Stimulated activated naive CD4-positive, alpha-beta T cell treated with Interleukin-2 at 50 U/mL for 16 hours (primary cell): ENCODE measurements around the gene FASN.
A peak's percentile ranks its signal among the peaks of the same experiment; 100 is the strongest.
"Not testable (repeated sequence)": the region's sequence is repeated elsewhere in the genome, so short reads cannot be mapped to it uniquely, and the experiment has no call there.

Source experiments
- DNase-seq: peaks from one replicate; lab custom pipeline; 2025; lab: John Stamatoyannopoulos, UW

The FASN gene

DNA sequence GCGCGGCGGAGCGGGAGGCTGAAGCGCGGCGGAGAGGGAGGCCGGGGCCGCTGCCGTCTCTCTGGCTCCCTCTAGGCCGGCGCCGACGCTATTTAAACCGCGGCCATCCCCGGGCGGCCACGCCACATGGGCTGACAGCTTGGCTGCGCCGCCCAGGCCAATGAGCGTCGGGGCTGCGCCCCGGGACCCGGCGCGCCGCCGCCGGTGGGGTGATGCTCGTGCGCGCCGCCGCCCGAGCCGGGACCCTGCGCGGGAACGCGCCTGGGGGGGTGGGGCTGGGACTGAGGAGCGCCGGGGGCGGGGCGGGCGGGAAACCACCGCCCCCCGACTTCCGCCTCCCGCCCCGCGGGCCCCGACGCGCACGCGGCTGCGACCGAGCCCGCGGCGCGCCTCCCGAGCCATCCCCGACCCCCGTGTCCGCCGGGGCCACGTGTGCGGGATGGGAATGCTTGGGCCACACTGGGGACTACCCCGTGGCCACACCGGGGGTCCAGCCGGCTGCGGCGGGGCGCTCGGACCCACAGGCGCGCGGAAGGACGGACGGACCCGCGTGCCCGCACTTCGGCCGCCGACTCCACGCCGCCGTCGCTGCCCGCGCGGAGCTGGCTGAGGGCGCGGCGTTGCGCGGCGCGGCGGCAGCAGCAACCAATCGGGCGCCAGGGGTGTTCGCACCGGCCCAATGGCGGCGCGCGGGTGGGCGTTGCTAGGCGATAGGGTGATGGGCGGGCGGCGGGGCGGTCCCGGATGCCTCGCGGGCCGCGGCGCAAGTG, at the start of gene FASN:
FASN (minus strand) TSS at position 68 of the 770 bp plus-strand sequence. CDS start 1,791 bp downstream, outside the sequence.
- DNase-seq, result peak; percentile 94

DNA sequence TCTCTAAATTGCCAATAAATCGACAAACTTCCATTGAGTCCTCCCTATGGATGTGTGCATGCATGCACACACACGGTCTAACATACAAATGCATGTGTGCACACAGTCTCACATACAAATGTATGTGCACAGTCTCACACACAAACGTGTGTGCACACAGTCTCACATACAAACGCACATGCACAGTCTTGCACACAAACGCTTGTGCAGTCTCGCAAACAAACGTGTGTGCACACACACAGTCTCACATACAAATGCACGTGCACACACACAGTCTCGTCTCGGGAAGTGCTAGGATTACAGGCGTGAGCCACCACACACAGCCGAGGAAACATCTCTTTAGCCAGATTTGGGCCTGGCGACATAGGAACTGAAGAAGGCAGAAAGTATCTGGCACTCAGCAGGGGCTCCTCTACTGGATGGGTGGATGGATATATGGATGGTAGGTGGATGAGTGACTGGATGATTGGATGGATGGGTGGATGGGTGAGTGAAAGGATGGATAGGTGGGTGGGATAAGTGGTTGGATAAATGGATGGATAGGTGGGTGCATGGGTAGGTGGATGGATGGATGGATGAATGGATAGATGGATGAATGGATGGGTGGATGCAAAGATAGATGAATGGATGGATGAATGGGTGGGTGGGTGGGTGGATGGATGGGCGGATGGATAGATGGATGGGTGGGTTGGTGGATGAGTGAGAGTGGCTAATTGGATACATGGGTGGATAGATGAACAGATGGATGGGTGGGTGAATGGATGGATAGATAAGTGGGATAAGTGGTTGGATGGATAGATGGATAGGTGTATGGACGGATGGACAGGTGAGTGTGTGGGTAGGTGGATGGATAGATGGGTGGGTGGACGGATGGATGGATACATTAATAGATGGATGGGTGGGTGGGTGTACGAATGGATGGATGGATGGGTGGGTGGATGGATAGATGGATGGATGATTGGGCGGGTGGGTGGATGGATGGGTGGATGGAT, 48.9 kb upstream of the FASN start:
- no peak for DNase-seq

DNA sequence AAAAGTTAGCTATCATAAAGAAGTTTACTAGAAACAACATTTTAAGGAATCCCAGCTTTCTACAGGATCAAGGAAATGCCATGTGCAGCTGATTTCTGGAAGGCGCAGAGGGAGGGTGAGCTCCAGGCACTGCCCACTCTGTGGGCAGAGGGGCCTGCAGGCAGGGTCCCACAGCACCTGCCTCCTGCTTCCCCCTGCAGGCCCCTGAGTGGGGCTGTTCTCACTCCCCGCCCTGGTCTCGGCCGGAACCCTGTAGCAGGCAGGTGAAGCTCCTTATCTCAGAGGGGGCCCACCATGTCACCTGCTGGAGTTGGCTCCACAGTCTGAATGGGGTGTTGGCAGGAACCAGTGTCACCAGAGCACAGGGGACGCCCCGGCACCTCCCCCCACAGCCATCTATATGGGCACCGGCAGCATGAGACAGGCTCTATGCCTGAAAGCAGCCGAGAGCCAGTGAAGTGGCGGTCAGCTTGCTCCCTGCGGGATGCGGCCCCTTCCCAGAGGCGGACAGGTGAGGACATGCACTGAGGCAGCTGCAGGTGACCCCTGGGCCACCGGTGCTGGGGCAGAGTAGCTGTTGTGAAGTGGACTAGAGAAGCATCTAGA, 47.6 kb upstream of the FASN start:
- DNase-seq, result no peak

DNA sequence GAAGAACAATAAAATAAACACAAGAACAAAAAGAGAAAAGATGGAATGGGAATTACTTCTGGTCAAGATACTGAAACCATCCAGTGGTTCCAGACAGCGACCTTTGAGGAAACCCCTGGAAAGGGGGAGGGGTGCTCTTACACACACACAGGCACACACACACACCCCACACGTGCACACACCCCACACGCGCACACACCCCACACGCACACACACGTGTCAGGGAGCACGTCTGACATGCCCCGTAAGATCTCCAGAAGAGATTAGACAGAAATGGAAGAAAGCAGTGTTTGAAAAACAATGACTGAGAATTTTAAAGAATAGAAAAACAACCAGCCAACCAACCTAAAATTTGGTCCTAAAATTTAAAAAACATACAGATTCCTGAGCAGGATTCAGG, 45.3 kb upstream of the FASN start:
- no peak for DNase-seq

DNA sequence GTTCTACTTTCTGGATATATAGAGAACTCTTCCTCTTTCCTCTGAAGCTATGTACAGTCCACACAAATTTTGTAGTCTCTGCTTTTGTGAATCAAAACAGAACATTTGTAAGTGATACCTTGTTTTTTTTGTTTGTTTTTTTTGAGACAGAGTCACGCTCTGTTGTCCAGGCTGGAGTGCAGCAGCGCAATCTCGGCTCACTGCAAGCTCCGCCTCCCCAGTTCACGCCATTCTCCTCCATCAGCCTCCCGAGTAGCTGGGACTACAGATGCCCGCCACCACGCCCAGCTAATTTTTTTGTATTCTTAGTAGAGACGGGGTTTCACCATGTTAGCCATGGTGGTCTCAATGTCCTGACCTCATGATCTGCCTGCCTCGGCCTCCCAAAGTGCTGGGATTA, 41.9 kb upstream of the FASN start:
- not testable (repeated sequence) for DNase-seq

DNA sequence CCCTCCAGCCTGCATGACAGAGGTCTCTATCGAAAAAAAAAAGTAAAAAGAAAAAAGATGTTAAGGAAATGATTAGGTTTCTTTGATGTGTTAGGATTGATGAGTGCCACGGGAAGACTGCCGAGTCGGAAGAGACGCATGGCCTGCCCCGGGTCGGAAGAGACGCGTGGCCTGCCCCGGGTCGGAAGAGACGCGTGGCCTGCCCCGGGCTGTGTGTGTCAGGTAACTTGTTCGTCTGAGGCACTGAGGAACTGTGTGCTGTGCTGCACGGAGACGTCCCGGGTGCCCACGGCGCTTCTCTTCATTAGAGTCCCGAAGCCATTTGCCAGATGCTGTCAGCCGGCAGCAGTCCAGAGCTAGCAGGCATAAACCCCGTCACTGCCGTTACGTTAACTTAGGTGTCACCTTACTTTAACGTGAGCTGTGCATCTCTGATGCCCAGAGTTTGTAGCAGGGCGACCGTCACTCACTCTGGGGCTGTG, 40.5 kb upstream of the FASN start:
- no peak for DNase-seq

DNA sequence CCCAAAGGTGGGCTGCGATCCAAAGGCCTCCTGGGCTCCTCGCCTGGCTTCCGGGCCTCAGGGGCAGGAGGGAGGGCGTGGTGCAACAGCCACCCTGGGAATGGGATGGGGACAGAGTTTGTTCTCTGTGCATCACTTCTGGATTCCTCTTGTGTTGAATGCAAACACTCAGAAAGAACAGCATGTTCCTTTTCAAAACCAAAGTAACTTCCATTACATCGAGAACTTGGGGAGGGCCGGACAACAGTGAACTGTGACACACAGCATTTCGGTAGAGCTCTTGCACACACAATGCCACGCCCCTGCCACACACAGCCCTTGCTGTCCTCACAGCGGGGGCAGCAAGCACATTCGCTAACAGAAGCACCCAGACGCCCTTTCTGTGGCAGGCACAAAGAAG, 36.1 kb upstream of the FASN start:
- no peak for DNase-seq

DNA sequence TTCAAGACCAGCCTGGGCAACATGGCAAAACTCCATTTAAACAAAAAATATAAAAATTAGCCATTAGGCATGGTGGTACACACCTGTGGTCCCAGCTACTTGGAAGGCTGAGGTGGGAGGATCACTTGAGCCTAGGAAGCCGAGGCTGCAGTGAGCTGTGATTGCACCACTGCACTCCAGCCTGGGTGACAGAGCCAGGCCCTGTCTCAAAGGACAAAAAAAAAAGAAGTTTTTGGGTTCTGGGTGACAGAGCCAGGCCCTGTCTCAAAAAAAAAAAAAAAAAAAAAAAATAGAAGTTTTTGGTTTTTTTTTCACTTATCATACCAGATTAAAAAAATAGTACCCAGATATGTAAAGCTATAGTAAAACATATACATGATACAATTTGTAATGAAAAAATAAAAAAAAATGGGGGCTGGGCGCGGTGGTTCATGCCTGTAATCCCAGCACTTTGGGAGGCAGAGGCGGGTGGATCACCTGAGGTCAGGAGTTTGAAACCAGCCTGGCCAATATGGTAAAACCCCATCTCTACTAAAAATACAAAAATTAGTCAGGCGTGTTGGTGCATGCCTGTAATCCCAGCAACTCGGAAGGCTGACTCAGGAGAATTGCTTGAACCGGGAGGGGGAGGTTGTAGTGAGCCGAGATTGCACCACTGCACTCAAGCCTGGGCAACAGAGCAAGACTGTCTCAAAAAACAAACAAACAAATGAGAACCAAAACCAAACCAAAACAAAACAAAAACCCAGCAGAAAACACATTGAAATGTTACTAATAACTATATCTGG, 35.3 kb upstream of the FASN start:
- not testable (repeated sequence) for DNase-seq

DNA sequence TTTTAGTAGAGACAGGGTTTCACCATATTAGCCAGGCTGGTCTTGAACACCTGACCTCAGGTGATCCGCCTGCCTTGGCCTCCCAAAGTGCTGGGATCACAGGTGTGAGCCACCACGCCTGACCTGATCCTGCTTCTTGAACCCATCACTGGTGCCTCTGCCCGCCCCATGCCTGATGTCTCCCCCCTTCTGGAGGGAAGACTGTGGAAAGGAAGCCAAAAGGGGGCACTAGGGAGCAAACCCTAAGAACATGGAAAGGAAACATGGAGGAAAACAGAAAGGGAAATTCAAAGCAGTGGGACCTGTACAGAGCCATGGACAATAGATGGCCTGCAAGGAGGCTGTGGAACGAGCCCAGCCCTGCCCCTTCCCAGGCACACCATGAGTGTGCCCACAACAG, 31.1 kb upstream of the FASN start:
- DNase-seq, result no peak

DNA sequence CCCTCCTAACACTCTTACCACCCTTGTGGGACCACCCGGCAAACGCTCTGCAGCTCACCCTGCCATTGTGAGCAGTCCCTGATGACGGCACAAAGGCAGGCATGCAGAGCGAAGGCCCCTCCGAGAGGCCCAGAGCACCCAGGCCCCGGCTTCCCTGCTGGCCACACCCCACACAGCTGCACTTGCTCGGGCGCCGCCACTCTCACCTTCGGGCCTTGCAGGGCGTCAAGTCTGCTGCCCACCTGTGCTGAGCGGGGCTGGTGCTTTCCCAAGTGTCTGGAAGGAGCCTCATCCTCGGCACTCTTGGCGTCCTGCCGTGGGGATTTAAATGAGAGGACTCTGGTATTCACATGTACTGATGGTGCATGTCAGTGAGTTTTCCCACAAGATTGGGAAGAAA, 30.3 kb upstream of the FASN start:
- DNase-seq, result no peak

DNA sequence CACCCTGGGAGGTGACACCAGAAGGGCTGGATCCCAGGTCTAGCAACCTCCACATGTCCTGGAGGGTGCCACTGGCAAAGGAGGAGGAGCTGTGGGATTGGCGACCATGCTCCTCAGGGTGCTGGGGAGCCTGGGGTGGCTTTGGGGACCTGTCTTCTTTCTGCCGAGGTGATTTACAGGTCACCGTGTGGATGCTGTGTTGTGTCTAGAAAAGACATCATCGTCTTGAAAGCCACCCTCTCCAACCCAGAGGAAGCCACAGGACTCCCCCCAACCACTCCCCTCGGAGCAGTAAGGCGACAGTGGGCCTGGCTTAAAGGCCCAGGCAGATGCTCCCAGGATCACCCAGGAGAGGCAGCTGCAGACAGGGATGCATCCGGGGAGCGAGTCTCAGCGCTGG, 29.7 kb upstream of the FASN start:
- DNase-seq, result no peak

DNA sequence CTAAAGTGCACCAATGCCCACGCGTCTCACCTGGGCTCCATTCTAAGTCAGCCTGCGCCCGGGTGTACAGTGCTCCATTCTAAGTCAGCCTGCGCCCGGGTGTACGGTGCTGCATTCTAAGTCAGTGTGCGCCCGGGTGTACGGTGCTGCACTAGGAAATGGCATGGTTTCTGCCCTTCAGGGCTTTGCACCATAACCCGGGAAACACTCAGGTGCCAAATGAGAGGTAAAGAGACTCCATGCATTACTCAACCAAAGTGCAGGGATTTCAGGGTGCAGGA, 29.2 kb upstream of the FASN start:
- DNase-seq, result no peak

DNA sequence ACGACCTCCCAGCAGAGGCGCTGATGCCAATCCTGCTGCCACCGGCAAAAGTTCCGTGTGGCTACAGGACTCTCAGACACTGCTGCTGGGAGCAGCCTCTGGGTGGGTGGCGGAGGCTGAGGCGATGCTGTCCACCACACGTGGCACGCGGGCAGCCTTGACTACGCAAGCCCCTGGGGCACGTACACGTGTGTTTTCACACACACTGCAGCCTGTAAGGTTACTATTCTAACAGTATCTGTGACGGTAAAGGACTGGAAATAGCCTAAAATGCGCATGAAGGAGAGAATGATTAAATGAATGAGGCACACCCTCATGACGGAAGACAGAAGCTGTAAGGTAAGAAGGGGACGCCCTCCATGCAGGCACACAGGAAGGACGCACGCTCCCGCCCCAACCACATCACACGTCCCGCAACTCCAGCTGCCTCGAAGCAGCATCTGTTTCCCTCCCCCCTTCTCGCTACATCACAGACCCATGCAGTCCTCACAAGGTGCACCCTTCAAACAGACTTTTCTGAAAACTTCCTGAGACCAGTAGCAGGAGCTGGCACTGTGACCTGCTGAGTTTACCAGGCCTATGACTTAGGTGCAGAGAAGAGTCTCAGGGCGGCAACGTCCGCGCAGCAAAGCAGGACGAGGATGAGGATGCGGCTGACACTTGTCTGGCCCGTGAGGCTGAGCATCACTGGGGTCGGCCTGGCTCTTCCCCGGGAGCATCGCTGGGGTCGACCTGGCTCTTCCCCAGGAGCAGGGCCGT, 28.7 kb upstream of the FASN start:
- DNase-seq, result peak; percentile 59

DNA sequence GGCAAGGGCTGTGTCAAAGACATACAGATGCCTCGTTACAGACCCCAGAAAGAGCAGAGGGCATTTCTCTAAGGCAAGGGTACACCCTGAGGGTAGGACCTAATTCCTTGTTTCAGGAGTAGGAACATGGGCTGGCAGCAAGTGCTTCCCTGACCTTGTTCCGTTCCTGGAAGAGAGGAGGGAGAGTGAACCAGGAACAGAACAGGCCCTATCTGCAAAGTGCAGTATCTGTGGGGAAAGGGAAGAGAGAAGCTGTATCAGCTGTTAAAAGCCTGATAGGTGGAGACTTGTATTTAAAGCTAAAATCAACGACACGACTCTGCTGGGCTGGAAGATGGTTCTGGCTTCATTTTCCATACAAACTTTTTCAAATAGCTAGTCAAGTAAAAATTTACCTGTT, 26.1 kb upstream of the FASN start:
- no peak for DNase-seq

DNA sequence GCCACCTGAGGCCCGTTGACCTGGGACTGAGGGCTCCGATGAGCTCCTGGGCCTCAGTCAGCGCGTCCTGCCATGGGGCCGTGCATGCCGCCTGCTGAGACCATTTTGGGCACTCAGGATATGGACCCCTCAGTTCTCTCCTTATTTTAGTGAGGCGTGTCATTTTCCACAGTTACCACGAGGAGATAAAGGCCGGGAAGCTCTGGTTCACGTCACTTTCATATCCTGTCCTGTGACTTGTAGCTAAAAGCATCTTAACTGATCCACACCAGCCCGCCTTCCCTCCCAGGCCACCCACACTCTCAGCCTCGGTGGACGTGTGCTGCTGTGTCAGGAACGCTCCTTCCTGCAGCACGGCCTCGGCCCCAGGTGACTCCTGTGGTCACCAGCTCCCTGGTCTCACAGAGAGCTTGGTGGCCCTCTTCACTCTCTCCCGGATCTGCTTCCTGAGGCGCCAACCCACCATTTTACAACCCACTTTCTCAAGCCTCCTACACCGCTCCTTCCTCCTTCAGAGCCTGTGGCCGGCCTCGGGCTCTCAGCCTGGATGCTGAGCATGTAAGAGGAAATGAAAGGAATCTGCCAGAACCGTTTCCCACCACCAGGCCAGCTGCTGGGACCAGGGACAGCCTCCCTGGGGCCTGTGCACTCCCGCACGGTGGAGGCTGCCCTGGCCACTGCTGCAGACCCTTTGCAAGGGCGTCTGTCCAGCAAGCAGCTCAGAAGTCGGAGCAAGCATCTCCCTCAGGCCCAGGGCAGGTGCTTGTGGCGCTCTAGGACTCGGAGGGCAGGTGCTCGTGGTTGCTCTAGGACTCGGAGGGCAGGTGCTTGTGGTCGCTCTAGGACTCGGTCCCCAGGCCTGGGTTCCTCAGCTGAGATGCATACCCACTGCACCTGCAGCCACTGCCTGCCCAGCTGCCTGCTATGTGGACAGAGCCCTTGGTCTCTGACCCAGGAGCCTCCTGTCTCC, 23.9 kb upstream of the FASN start:
- DNase-seq, result no peak

DNA sequence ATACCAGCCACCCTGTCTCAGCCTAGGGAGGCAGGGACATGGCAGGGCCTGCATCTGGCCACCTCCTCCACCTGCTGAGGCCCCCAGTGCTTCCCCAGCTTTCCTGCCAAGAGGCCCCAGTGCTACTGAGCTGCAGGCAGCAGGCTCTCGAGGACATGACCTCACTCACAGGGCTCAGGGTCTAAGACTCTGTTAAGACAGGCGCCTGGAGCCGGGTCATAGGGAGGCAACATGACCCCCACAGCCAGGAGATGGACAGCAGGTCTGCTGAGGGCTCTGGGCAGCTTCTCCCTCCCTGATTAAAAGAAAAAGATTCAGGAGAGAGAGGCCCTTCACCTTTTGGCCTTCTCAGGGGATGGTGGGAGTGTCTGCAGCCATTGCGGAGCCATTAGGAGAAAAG, 23.2 kb upstream of the FASN start:
- no peak for DNase-seq

DNA sequence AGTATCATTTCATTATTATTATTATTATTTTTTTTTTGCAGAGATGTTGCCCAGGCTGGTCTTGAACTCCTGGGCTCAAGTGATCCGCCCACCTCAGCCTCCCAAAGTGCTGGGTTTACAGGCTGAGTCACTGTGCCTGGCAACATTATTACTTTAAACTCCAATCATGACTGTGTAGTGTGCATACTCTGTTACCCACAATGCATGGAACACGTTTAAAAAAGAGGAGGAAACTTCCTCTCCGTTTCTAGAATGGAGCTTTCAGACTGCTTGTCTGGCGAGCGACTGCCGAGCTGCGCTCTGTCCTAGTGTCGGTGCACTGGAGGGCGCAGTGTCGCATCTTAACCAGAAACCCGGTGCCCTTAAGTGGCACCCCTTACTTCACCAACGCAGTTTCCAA, 22.1 kb upstream of the FASN start:
- DNase-seq, result no peak

DNA sequence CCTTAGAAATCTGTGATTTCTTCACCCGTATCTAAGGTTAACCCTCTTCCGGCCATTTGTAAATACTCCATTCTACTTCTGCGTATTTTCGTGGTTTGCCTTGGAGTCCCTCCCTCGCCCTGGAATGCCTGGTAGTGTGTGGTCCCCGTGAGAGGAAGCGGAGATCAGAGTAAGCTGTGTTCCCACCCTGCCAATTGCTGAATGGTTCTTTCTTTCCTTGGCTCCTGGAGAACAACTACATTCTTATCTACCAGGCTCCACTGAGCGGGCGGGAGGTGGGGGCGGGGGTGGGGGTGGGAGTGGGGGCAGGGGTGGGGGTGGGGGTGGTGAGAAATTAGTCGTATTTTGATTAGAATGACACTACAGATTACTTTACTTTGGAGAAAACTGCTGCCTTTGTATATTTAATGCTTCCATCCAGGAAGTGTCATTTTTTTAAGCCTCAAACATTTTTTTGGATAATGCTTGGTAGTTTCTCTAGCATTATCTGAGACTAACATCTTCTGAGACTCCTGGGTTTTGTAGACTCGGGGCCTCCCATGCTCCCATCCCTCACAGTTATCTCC, 20.9 kb upstream of the FASN start:
- DNase-seq, result no peak

DNA sequence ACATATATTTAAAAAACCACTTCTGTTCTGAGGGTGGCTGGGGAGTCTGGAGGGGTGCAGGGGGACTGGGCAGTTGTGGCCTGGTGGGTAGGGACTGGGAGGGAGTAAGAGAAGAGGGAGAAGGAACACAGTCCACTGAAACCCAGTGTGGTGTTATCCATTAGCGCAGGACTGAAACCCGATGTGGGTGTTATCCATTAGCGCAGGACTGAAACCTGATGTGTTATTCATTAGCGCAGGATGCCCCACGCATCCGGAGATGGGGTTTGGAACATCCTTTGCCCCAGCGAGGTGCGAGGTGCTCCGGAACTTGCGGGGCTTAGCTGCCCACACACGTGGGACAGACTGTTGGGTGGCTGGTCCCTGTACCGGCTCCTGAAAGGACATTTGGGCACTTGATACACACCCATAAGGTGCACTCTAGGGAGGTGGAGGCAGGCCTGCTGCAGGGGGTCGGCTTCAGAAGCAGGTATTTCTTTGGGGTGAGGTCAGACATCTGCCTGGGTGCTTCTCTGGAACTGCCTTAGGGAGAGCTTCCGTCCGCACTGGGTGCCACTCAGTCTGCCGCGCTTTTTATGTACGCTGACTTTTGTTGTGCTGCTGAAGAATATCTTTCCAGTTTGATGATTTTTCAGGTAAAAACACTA, 20.3 kb upstream of the FASN start:
- DNase-seq, result no peak
